Measurements from ENCODE around the gene TOR1AIP2.
"Not testable (repeated sequence)": the region's sequence is repeated elsewhere in the genome, so short reads cannot be mapped to it uniquely, and the experiment has no call there.

Gene TOR1AIP2

GRCh38 chr1:179805291-179806195 is 72.1 kb downstream of the TOR1AIP2 start:
- no peak for DNase-seq

DNA sequence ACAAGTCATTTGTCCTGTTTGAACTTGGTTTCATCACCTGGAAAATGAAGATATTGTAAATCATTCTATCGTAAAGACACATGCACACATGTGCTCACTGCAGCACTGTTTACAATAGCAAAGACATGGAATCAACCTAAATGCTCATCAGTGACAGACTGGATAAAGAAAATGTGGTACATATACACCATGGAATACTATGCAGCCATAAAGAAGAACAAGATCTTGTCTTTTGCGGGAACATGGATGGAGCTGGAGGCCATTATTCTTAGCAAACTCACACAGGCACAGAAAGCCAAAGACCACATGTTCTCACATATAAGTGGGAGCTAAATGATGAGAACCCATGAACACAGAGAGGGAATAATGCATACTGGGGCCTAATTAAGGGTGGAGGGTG is 73.2 kb downstream of the TOR1AIP2 start:
- DNase-seq, result not testable (repeated sequence)

GRCh38 chr1:179803918-179804317 is 73.7 kb downstream of the TOR1AIP2 start:
- DNase-seq, result no peak

DNA sequence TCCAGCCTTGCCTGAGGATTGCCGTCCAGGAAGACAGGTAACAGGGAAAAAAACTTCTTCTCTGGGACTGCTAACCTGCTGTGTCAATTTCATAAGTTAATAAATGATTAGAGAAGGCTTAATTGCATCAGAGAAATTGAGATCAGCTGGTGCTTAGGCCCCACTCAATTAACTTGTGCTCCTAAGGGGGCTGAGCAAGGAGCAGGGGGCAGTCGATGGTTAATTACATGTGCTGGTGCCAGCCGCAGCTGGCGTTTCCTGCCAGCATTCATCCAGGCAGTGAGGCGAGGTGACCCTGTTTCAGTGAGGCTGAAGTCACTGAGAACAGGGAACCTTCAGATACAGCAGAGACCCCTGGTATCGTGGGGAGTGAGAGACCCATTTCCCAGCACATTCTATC is 74.5 kb downstream of the TOR1AIP2 start:
- no peak for DNase-seq

- no peak for DNase-seq
Observed at GRCh38 chr1:179800481-179800880, 77.1 kb downstream of the TOR1AIP2 start.

GRCh38 chr1:179798864-179799516 is 78.6 kb downstream of the TOR1AIP2 start:
- no peak for DNase-seq

- no peak for DNase-seq
Observed at GRCh38 chr1:179798213-179798863, 79.3 kb downstream of the TOR1AIP2 start.

DNA sequence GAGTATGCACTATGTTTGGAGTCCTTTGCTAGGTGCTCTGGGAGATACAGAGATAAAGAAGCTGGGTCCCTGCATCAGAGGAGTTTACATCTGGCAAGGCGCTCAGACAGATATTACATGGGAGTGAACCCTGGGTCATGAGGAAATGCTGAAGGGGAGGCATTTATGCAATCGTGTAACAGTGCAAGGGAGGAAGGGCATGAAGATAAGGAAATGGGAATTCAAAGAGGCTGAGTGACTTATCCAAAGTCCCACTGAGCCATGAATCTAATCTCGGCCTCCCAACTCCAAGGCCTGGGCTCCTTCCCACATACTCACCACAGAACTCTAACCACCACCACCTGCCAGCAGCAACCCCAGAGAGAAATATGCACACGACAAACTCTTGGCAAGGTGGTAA is 82.9 kb downstream of the TOR1AIP2 start:
- no peak for DNase-seq

GRCh38 chr1:179794146-179794545 is 83.5 kb downstream of the TOR1AIP2 start:
- DNase-seq, result no peak

DNA sequence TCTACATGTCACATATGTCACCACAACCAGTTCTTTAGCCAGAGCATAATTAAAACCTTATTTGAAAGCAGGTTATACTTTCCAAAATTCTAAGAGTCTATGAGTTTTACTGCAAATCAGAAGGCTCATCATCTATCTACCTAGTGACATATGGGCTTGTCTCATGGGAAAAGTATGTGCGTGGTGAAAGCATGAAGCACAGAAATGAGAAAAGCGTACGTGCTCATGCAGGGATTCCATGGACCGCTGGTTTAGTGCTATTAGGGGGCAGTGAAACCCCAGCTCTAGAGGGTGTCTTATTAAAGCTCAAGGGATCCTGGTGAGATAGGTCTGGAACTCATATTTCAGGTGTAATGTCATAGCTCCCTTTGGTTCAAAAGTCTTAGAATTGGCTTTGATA is 84.3 kb downstream of the TOR1AIP2 start:
- DNase-seq, result no peak
